ENCODE results near the gene AGPAT1. TPM values are rescaled to one million over a fixed set of nuclear protein-coding genes. Genes with fewer than 3 reads are reported as not detected.
"Not testable (repeated sequence)": the region's sequence is repeated elsewhere in the genome, so short reads cannot be mapped to it uniquely, and the experiment has no call there.

The AGPAT1 gene
- total RNA-seq, 2 experiments from 2014 or later, result 37.5 to 38.6 TPM

GRCh38 chr6:32187725-32188380 is 12.0 kb upstream of the AGPAT1 start:
- H3K27me3 Mint-ChIP-seq; ATAC-seq; H3K9me3 Mint-ChIP-seq (ENCODE audit: low read depth); DNase-seq: not testable (repeated sequence)
- CTCF ChIA-PET, result interaction anchor here (1.1 kb wide), 1 partner anchor 140 kb away, joined by 3 read pairs; no protein-coding TSS in a partner anchor
- Mint-ChIP-seq H3K4me1 (peaks cover 38% of the 10 kb centered on the region), H3K4me3 (peak overlapping the region; percentile 32), H3K27ac (peak overlapping the region; percentile 79), H3K36me3 (peaks cover 45% of the 10 kb centered on the region)

DNA sequence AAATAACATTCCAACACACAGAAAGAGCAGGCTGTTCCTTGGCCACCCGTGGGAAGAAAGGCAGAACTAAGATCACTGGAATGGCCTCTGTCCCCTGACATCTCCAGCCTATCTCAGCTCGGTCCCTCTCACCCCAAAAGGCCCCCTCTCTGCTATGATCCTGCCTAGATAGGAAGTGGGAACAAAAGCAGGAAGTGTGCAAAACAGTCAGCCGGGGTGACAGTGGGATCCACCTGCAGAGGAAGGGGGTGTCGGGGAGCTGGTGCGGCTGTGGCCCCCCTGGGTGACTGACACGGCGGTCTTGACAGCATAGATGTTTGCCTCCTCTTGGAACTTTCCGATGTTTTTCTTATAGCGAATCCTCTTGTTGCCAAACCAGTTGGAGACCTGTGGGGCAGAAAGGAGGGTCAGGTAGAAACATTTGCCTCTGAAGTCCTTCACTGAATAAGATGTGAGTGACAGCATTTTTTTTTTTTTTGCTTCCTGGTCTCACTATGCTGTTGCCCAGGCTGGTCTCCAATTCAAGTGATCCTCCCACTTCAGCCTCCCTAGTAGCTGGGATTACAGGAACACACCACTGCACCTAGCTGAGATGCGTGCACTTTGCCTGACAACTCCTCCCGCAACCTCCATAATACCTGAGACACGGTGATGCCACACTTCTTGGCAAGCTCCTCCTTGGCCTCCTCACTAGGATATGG is 11.3 kb upstream of the AGPAT1 start:
- ATAC-seq, result no peak
- Mint-ChIP-seq H3K27ac (peak overlapping the region; percentile 87), H3K27me3 (no peaks in the 10 kb centered on the region), H3K36me3 (peaks cover 46% of the 10 kb centered on the region), H3K9me3 (ENCODE audit: low read depth) (no peaks in the 10 kb centered on the region), H3K4me1 (peaks cover 37% of the 10 kb centered on the region), H3K4me3 (peak overlapping the region; percentile 32)
- CTCF ChIA-PET, result no interaction called here
- no peak for DNase-seq

GRCh38 chr6:32186151-32186840 is 10.4 kb upstream of the AGPAT1 start:
- peaks cover 43% of the 10 kb centered on the region for H3K36me3 Mint-ChIP-seq
- H3K9me3 Mint-ChIP-seq (ENCODE audit: low read depth); H3K27me3 Mint-ChIP-seq; CTCF ChIA-PET; ATAC-seq; H3K4me3 Mint-ChIP-seq; DNase-seq: not testable (repeated sequence)
- H3K27ac Mint-ChIP-seq, result peak overlapping the region; percentile 87
- H3K4me1 Mint-ChIP-seq, result peaks cover 40% of the 10 kb centered on the region

DNA sequence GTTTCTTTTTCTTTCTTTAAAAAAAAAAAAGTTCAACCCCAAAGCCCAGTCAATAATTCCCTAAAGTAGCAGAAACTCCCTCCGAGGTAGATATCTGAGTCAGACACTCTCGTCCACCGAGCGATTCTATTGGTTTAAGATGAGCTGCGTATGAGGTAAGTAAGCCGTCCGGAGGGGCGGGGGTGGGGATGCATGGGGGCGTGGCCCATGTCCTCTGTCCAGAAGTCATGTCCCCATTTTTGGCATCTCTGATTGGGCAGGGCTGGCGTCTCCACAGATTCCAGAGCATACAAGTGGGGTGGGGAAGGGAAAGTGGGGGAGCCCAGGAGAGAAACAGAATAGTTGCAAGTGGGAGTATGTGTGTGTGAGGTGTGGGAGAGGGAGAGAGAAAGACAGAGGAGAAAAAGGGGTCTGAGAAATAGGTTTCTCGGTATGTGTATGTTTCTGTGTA is 9.8 kb upstream of the AGPAT1 start:
- peaks cover 40% of the 10 kb centered on the region for H3K36me3 Mint-ChIP-seq
- H3K9me3 Mint-ChIP-seq (ENCODE audit: low read depth); H3K4me3 Mint-ChIP-seq; H3K27me3 Mint-ChIP-seq: not testable (repeated sequence)
- DNase-seq, result peak; percentile 78
- CTCF ChIA-PET, result interaction anchor here (1.2 kb wide), 1 partner anchor 10 kb away, joined by 4 read pairs; no protein-coding TSS in a partner anchor
- H3K4me1 Mint-ChIP-seq, result peaks cover 41% of the 10 kb centered on the region
- peak overlapping the region; percentile 87 for H3K27ac Mint-ChIP-seq
- ATAC-seq, result peak; percentile 59

DNA sequence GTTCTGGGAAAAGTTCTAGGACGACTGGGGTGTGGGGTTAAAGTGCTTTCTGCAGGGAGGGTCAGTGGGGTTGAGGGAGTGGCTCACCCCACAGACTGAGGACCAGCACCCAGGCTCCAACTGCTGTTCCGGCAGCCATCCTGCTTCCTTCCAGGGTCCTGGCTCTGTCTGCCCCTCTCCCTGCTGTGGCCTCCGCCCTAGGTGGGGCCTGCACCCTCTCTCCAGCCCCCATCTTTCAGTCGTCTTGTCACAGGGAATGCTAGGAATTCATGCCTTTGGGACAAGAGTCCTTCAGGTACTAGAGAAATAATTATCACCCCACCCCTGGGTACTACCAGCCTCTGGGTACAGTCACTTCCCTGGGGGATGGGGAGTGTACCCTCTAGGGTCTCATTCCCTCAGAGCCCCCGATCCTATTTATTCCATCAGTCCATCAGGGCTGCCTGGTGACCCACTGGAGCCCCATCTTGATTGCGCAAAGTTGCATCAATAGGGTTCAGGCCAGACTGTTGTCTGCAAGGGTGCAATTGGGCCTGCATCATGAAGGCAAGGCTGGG is 8.3 kb upstream of the AGPAT1 start, which contains the start of gene AGER:
Gene AGER, minus strand, starts transcription at position 170 of the 557 bp plus-strand sequence. Its CDS starts 31 bp downstream, at position 139.
- no peak within 1 kb of the TSS for H3K27ac Mint-ChIP-seq
- H3K36me3 Mint-ChIP-seq, result peaks cover 41% of the 10 kb centered on the region
- H3K27me3 Mint-ChIP-seq, result no peaks in the 10 kb centered on the region
- no peak within 1 kb of the TSS for H3K4me3 Mint-ChIP-seq
- CTCF ChIA-PET, result interaction anchor here (1.2 kb wide), 1 partner anchor 11 kb away, joined by 4 read pairs; no protein-coding TSS in a partner anchor
- no peaks in the 10 kb centered on the region for H3K9me3 Mint-ChIP-seq (ENCODE audit: low read depth)
- DNase-seq (no peak), ATAC-seq (no peak)
- H3K4me1 Mint-ChIP-seq, result peaks cover 53% of the 10 kb centered on the region

GRCh38 chr6:32183483-32184083 is 7.7 kb upstream of the AGPAT1 start:
- Mint-ChIP-seq H3K27ac (no peak overlapping the region), H3K4me3 (no peak overlapping the region), H3K27me3 (no peaks in the 10 kb centered on the region), H3K9me3 (ENCODE audit: low read depth) (no peaks in the 10 kb centered on the region), H3K36me3 (peaks cover 39% of the 10 kb centered on the region), H3K4me1 (peaks cover 53% of the 10 kb centered on the region)
- ATAC-seq (no peak), DNase-seq (no peak)
- CTCF ChIA-PET, result interaction anchor here (1.9 kb wide), 1 partner anchor 9 kb away, joined by 8 read pairs; the partner anchor contains the start of gene GPSM3

GRCh38 chr6:32183030-32183429 is 7.1 kb upstream of the AGPAT1 start:
- Mint-ChIP-seq H3K27me3 (no peaks in the 10 kb centered on the region), H3K36me3 (peaks cover 36% of the 10 kb centered on the region), H3K4me1 (peaks cover 49% of the 10 kb centered on the region), H3K27ac (no peak overlapping the region), H3K9me3 (ENCODE audit: low read depth) (no peaks in the 10 kb centered on the region), H3K4me3 (no peak overlapping the region)
- CTCF ChIA-PET, result interaction anchor here (1.9 kb wide), 1 partner anchor 10 kb away, joined by 8 read pairs; the partner anchor contains the start of gene GPSM3
- ATAC-seq, result no peak
- DNase-seq, result no peak

- CTCF ChIA-PET, result interaction anchor here (0.7 to 1.9 kb wide), 2 partner anchors 10 to 13 kb away, joined by 3 to 8 read pairs; partner anchors contain the start of gene GPSM3
- DNase-seq, result no peak
- Mint-ChIP-seq H3K9me3 (ENCODE audit: low read depth) (no peaks in the 10 kb centered on the region), H3K36me3 (peaks cover 33% of the 10 kb centered on the region), H3K27ac (no peak overlapping the region), H3K4me1 (peaks cover 44% of the 10 kb centered on the region), H3K27me3 (no peaks in the 10 kb centered on the region), H3K4me3 (no peak overlapping the region)
- ATAC-seq, result no peak
Observed at GRCh38 chr6:32182555-32182981, 6.7 kb upstream of the AGPAT1 start.

DNA sequence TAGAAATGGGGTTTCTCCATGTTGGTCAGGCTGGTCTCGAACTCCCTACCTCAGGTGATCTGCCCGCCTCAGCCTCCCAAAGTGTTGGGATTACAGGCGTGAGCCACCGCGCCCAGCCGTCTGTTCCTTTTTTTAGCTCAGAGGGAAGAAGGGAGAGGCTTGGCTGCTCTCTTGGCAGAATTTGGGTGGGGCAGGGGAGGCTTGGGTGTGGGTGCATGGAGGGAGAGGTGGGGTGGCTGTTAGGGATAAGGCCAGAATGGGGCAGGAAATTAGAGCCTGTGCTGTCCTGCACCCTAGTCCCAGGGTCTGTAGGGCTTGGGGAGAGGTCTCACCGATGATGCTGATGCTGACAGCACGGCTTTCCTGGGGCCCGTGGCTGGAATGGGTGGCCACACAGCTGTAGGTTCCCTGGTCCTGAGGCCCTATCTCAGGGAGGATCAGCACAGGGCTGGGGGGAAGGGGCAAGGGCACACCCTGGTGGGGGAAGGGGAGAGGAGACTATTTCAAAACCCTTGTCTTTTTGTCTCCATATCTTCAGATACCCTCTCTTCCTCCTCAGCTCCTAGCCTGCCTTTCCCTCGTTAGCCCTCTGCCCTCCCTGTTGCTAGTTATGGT is 6.1 kb upstream of the AGPAT1 start:
- no peak overlapping the region for H3K4me3 Mint-ChIP-seq
- no peak for ATAC-seq
- CTCF ChIA-PET, result interaction anchor here (0.7 to 1.9 kb wide), 3 partner anchors 11 to 14 kb away, joined by 3 to 8 read pairs (median 5); partner anchors contain the start of gene GPSM3
- H3K27ac Mint-ChIP-seq, result no peak overlapping the region
- H3K36me3 Mint-ChIP-seq, result peaks cover 27% of the 10 kb centered on the region
- H3K4me1 Mint-ChIP-seq, result peaks cover 41% of the 10 kb centered on the region
- no peaks in the 10 kb centered on the region for H3K27me3 Mint-ChIP-seq
- H3K9me3 Mint-ChIP-seq (ENCODE audit: low read depth), result no peaks in the 10 kb centered on the region
- no peak for DNase-seq

DNA sequence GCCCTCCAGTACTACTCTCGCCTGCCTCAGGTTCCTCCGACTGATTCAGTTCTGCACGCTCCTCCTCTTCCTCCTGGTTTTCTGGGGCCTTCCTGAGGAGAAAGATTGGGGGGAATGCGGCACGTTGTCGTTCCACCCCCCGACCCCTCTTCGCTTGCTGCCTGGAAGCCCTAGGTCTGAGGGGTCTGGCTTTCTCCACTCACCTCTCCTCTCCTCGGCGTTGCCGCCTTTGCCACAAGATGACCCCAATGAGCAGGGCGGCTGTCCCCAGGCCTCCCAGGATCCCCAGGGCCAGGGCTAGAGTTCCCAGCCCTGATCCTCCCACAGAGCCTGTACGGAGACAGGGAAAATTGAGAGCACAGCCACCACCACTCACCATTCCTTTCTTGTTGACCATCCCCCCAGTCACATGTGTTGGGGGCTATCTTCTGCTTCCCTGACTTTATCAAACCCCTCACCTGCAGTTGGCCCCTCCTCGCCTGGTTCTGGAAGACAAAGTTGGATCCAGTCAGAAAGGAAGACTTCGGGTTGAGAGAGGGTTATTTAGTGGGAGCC is 5.3 kb upstream of the AGPAT1 start:
- CTCF ChIA-PET, result interaction anchor here (1.1 kb wide), 1 partner anchor 14 kb away, joined by 5 read pairs; no protein-coding TSS in a partner anchor
- H3K4me3 Mint-ChIP-seq, result no peak overlapping the region

GRCh38 chr6:32179766-32180405 is 4.0 kb upstream of the AGPAT1 start:
- CTCF ChIA-PET, result interaction anchor here (0.8 to 4.6 kb wide), 6 partner anchors 9 to 659 kb away, joined by 3 to 31 read pairs (median 4); partner anchors contain the start of genes GPSM3, PBX2 and TAP2
- H3K27ac Mint-ChIP-seq, result peak overlapping the region; percentile 4
- H3K4me1 Mint-ChIP-seq, result peaks cover 39% of the 10 kb centered on the region
- H3K4me3 Mint-ChIP-seq, result no peak overlapping the region
- peaks cover 14% of the 10 kb centered on the region for H3K36me3 Mint-ChIP-seq
- no peaks in the 10 kb centered on the region for H3K9me3 Mint-ChIP-seq (ENCODE audit: low read depth)
- no peaks in the 10 kb centered on the region for H3K27me3 Mint-ChIP-seq
- no peak for DNase-seq
- ATAC-seq, result no peak

More for the DNA sequence above, 5.3 kb upstream of the AGPAT1 start:
- H3K9me3 Mint-ChIP-seq (ENCODE audit: low read depth), result no peaks in the 10 kb centered on the region
- peaks cover 20% of the 10 kb centered on the region for H3K36me3 Mint-ChIP-seq
- H3K27ac Mint-ChIP-seq, result no peak overlapping the region
- DNase-seq, result no peak
- no peaks in the 10 kb centered on the region for H3K27me3 Mint-ChIP-seq
- peaks cover 41% of the 10 kb centered on the region for H3K4me1 Mint-ChIP-seq
- ATAC-seq, result no peak
